Natural killer cell (primary cell): ENCODE data around the gene HPSE2. TPM values are rescaled to one million over a fixed set of nuclear protein-coding genes. Genes with fewer than 3 reads are reported as not detected.

Experiments
- ATAC-seq, 3 donors: fragments of 150-1000 bp in 2 of 3; fragments of 200-7000 bp in 1 of 3; cut with Tn5 transposase; 1 replicate in 1 of 3; 2 replicates in 2 of 3; pipeline ENCODE4 v1.10.0; 2021; ENCODE audit warnings: mild to moderate bottlenecking in 2 of 3, moderate library complexity in 2 of 3
- DNase-seq, 2 donors: peaks; one replicate each; pipeline versions ENCODE4 v3.0.0 to v3.0.0-alpha.2; 2013 to 2021; ENCODE audit warnings: mixed read lengths in 1 of 2
- H3K27ac ChIP-seq: one replicate; pipeline ENCODE4 v1.5.1; 2013; ENCODE audit warnings: mild to moderate bottlenecking, low read length
- H3K27me3 ChIP-seq: one replicate; pipeline ENCODE4 v1.6.1; 2013; ENCODE audit warnings: low read length; ENCODE audit not compliant: control insufficient read depth, insufficient read depth
- H3K36me3 ChIP-seq: one replicate; pipeline ENCODE4 v1.6.1; 2013; ENCODE audit warnings: low read length; ENCODE audit not compliant: control insufficient read depth, insufficient read depth
- H3K4me1 ChIP-seq: one replicate; pipeline ENCODE4 v1.6.1; 2013; ENCODE audit warnings: low read length; ENCODE audit not compliant: control insufficient read depth, insufficient read depth
- H3K4me3 ChIP-seq: one replicate; pipeline ENCODE4 v1.5.1; 2013; ENCODE audit warnings: low read length
- H3K9me3 ChIP-seq: one replicate; pipeline ENCODE4 v1.6.1; 2013; ENCODE audit warnings: low read length; ENCODE audit not compliant: control insufficient read depth, insufficient read depth
- H3K27ac Mint-ChIP-seq, 2 donors: one replicate each; pipeline ENCODE4 v1.8.0; 2022; ENCODE audit warnings: mild to moderate bottlenecking in 2 of 2, mixed read lengths in 2 of 2, moderate library complexity in 1 of 2
- H3K27me3 Mint-ChIP-seq, 2 donors: one replicate each; pipeline ENCODE4 v1.8.0; 2022; ENCODE audit warnings: low read depth in 2 of 2, mixed read lengths in 2 of 2
- H3K36me3 Mint-ChIP-seq: one replicate; pipeline ENCODE4 v1.8.0; 2022; ENCODE audit warnings: mixed read lengths
- H3K4me1 Mint-ChIP-seq, 2 donors: one replicate each; pipeline ENCODE4 v1.8.0; 2022; ENCODE audit warnings: mixed read lengths in 2 of 2
- H3K4me3 Mint-ChIP-seq: one replicate; pipeline ENCODE4 v1.8.0; 2022; ENCODE audit warnings: mild to moderate bottlenecking, moderate library complexity, mixed read lengths
- H3K9me3 Mint-ChIP-seq, 2 donors: one replicate each; pipeline ENCODE4 v1.8.0; 2022; ENCODE audit warnings: mixed read lengths in 2 of 2
- CTCF ChIP-seq: fragments of 200-600 bp; IDR thresholded peaks from one replicate; pipeline ENCODE4 v1.8.0; 2022; ENCODE audit warnings: antibody characterized with exemption
- WGBS: methylation state at CpG from one replicate; pipeline ENCODE4 v1.1.7; 2013; ENCODE audit warnings: missing lambda C conversion rate; ENCODE audit not compliant: insufficient coverage; 5-methylcytosine and 5-hydroxymethylcytosine counted together
- intact Hi-C: fragments of 100-400 bp; cut with micrococcal nuclease; formaldehyde crosslinking; loops from one replicate; pipeline ENCODE4 v1.14.2; 2022
- total RNA-seq, 4 donors: library from RNA; stranded (reverse); fragments of 120-200 nt in 1 of 4; gene quantifications; one replicate each; pipeline versions ENCODE4 v1.2.3 to v1.2.4, GENCODE V29; 2013 to 2022

Gene HPSE2
- total RNA-seq, 3 donors from 2014 or later (not counting 1 experiment from before 2014, with no cell fraction given) = not detected

GRCh38 chr10:98613446-98613845, 622.2 kb downstream of the HPSE2 start:
- TF ChIP-seq CTCF = no peak
- no peak overlapping the region for H3K27ac Mint-ChIP-seq
- H3K4me3 Mint-ChIP-seq = no peak overlapping the region
- intact Hi-C loops = no loop called here
- H3K27me3 ChIP-seq = peaks cover 3% of the 10 kb centered on the region
- H3K4me3 ChIP-seq = no peak overlapping the region
- no peaks in the 10 kb centered on the region for H3K36me3 Mint-ChIP-seq
- H3K9me3 ChIP-seq = no peaks in the 10 kb centered on the region
- 91% methylated on average over 1 of the region's 1 CpG for WGBS
- no peaks in the 10 kb centered on the region for H3K9me3 Mint-ChIP-seq
- H3K36me3 ChIP-seq = no peaks in the 10 kb centered on the region
- H3K27me3 Mint-ChIP-seq = peaks cover 11 to 13% of the 10 kb centered on the region in 2 donors
- H3K4me1 ChIP-seq = no peaks in the 10 kb centered on the region
- ATAC-seq (no peak), DNase-seq (no peak)
- H3K27ac ChIP-seq = no peak overlapping the region
- no peaks in the 10 kb centered on the region for H3K4me1 Mint-ChIP-seq

GRCh38 chr10:98611436-98611835, 624.2 kb downstream of the HPSE2 start:
- no peaks in the 10 kb centered on the region for H3K36me3 ChIP-seq
- no peaks in the 10 kb centered on the region for H3K4me1 ChIP-seq
- ATAC-seq (no peak), DNase-seq (no peak)
- no peak overlapping the region for H3K4me3 Mint-ChIP-seq
- no peaks in the 10 kb centered on the region for H3K4me1 Mint-ChIP-seq
- H3K36me3 Mint-ChIP-seq = no peaks in the 10 kb centered on the region
- H3K27me3 Mint-ChIP-seq = peaks cover 15 to 19% of the 10 kb centered on the region in 2 donors
- no peak overlapping the region for H3K27ac Mint-ChIP-seq
- intact Hi-C loops = no loop called here
- H3K27me3 ChIP-seq = peaks cover 7% of the 10 kb centered on the region
- H3K27ac ChIP-seq = no peak overlapping the region
- no peak for TF ChIP-seq CTCF
- no peaks in the 10 kb centered on the region for H3K9me3 ChIP-seq
- WGBS = 89% methylated on average over 1 of the region's 2 CpGs
- H3K9me3 Mint-ChIP-seq = no peaks in the 10 kb centered on the region
- no peak overlapping the region for H3K4me3 ChIP-seq

GRCh38 chr10:98610836-98611235, 624.8 kb downstream of the HPSE2 start:
- no peaks in the 10 kb centered on the region for H3K36me3 Mint-ChIP-seq
- peaks cover 19% of the 10 kb centered on the region in 2 donors for H3K27me3 Mint-ChIP-seq
- H3K27ac ChIP-seq = no peak overlapping the region

More at GRCh38 chr10:98610836-98611235, 624.8 kb downstream of the HPSE2 start:
- Histone ChIP-seq H3K4me3 (no peak overlapping the region), H3K9me3 (no peaks in the 10 kb centered on the region), H3K4me1 (no peaks in the 10 kb centered on the region), H3K36me3 (no peaks in the 10 kb centered on the region), H3K27me3 (peaks cover 7% of the 10 kb centered on the region)
- intact Hi-C loops = no loop called here
- no peak for TF ChIP-seq CTCF
- DNase-seq (no peak), ATAC-seq (no peak)
- whole genome bisulfite sequencing = 87% methylated on average over 2 of the region's 5 CpGs
- Mint-ChIP-seq H3K4me1 (no peaks in the 10 kb centered on the region), H3K4me3 (no peak overlapping the region), H3K27ac (no peak overlapping the region), H3K9me3 (no peaks in the 10 kb centered on the region)
